ENCODE data around the gene AFG3L2.
"Not testable (repeated sequence)": the region's sequence is repeated elsewhere in the genome, so short reads cannot be mapped to it uniquely, and the experiment has no call there.

Gene AFG3L2

GRCh38 chr18:12383759-12384158 is 6.7 kb upstream of the AFG3L2 start:
- not testable (repeated sequence) for H3K27me3 ChIP-seq (ENCODE audit: control insufficient read depth in 5 of 5, insufficient read depth in 4 of 5, low read length in 5 of 5); H3K36me3 ChIP-seq (ENCODE audit: control insufficient read depth in 5 of 5, insufficient read depth in 5 of 5, low read length in 5 of 5); H3K9me3 ChIP-seq (ENCODE audit: control insufficient read depth in 5 of 5, low read length in 5 of 5); H3K4me3 ChIP-seq (ENCODE audit: low read depth in 1 of 5, low read length in 5 of 5); H3K4me1 ChIP-seq (ENCODE audit: control insufficient read depth in 5 of 5, insufficient read depth in 5 of 5, low read length in 5 of 5); H3K9ac ChIP-seq (ENCODE audit: low read length in 5 of 5); H3K27ac ChIP-seq (ENCODE audit: low read depth, low read length)

- not testable (repeated sequence) for H3K27ac ChIP-seq (ENCODE audit: low read depth, low read length); H3K36me3 ChIP-seq (ENCODE audit: control insufficient read depth in 5 of 5, insufficient read depth in 5 of 5, low read length in 5 of 5); H3K9ac ChIP-seq (ENCODE audit: low read length in 5 of 5); H3K9me3 ChIP-seq (ENCODE audit: control insufficient read depth in 5 of 5, low read length in 5 of 5); H3K4me1 ChIP-seq (ENCODE audit: control insufficient read depth in 5 of 5, insufficient read depth in 5 of 5, low read length in 5 of 5); H3K27me3 ChIP-seq (ENCODE audit: control insufficient read depth in 5 of 5, insufficient read depth in 4 of 5, low read length in 5 of 5); H3K4me3 ChIP-seq (ENCODE audit: low read depth in 1 of 5, low read length in 5 of 5)
Observed at GRCh38 chr18:12382221-12382814, 5.3 kb upstream of the AFG3L2 start.

GRCh38 chr18:12378198-12378558 is 1.2 kb upstream of the AFG3L2 start:
- H3K27ac ChIP-seq (ENCODE audit: low read depth, low read length); H3K36me3 ChIP-seq (ENCODE audit: control insufficient read depth in 5 of 5, insufficient read depth in 5 of 5, low read length in 5 of 5); H3K27me3 ChIP-seq (ENCODE audit: control insufficient read depth in 5 of 5, insufficient read depth in 4 of 5, low read length in 5 of 5); H3K9me3 ChIP-seq (ENCODE audit: control insufficient read depth in 5 of 5, low read length in 5 of 5): not testable (repeated sequence)
- Histone ChIP-seq H3K4me3 (ENCODE audit: low read depth in 1 of 5, low read length in 5 of 5) (peak overlapping the region; percentile 68 to 82 (median 80)), H3K4me1 (ENCODE audit: control insufficient read depth in 5 of 5, insufficient read depth in 5 of 5, low read length in 5 of 5) (peaks cover 0 to 41% (median 25%) of the 10 kb centered on the region in 5 donors), H3K9ac (ENCODE audit: low read length in 5 of 5) (peak overlapping the region in 4 of 5 donors; percentile 53 to 81 (median 72))

GRCh38 chr18:12377556-12378197 is 650 bp upstream of the AFG3L2 start:
- Histone ChIP-seq H3K27me3 (ENCODE audit: control insufficient read depth in 5 of 5, insufficient read depth in 4 of 5, low read length in 5 of 5) (no peaks in the 10 kb centered on the region), H3K4me3 (ENCODE audit: low read depth in 1 of 5, low read length in 5 of 5) (peak overlapping the region; percentile 68 to 82 (median 80)), H3K4me1 (ENCODE audit: control insufficient read depth in 5 of 5, insufficient read depth in 5 of 5, low read length in 5 of 5) (peaks cover 0 to 46% (median 27%) of the 10 kb centered on the region in 5 donors), H3K9me3 (ENCODE audit: control insufficient read depth in 5 of 5, low read length in 5 of 5) (no peaks in the 10 kb centered on the region), H3K36me3 (ENCODE audit: control insufficient read depth in 5 of 5, insufficient read depth in 5 of 5, low read length in 5 of 5) (peaks cover 0 to 5% (median 0%) of the 10 kb centered on the region in 5 donors), H3K27ac (ENCODE audit: low read depth, low read length) (peak overlapping the region; percentile 76), H3K9ac (ENCODE audit: low read length in 5 of 5) (peak overlapping the region; percentile 53 to 81 (median 68))

- Histone ChIP-seq H3K36me3 (ENCODE audit: control insufficient read depth in 5 of 5, insufficient read depth in 5 of 5, low read length in 5 of 5) (peaks cover 0 to 5% (median 0%) of the 10 kb centered on the region in 5 donors), H3K9me3 (ENCODE audit: control insufficient read depth in 5 of 5, low read length in 5 of 5) (no peaks in the 10 kb centered on the region), H3K9ac (ENCODE audit: low read length in 5 of 5) (peak overlapping the region; percentile 82 to 95 (median 89)), H3K27ac (ENCODE audit: low read depth, low read length) (peak overlapping the region; percentile 90), H3K4me3 (ENCODE audit: low read depth in 1 of 5, low read length in 5 of 5) (peak overlapping the region; percentile 62 to 85 (median 74)), H3K4me1 (ENCODE audit: control insufficient read depth in 5 of 5, insufficient read depth in 5 of 5, low read length in 5 of 5) (peaks cover 0 to 52% (median 27%) of the 10 kb centered on the region in 5 donors), H3K27me3 (ENCODE audit: control insufficient read depth in 5 of 5, insufficient read depth in 4 of 5, low read length in 5 of 5) (no peaks in the 10 kb centered on the region)
Observed at GRCh38 chr18:12376034-12376753, 833 bp downstream of the AFG3L2 start.

GRCh38 chr18:12374401-12374800 is 2.6 kb downstream of the AFG3L2 start:
- Histone ChIP-seq H3K27me3 (ENCODE audit: control insufficient read depth in 5 of 5, insufficient read depth in 4 of 5, low read length in 5 of 5) (no peaks in the 10 kb centered on the region), H3K9ac (ENCODE audit: low read length in 5 of 5) (no peak overlapping the region), H3K36me3 (ENCODE audit: control insufficient read depth in 5 of 5, insufficient read depth in 5 of 5, low read length in 5 of 5) (peaks cover 0 to 5% (median 0%) of the 10 kb centered on the region in 5 donors), H3K4me1 (ENCODE audit: control insufficient read depth in 5 of 5, insufficient read depth in 5 of 5, low read length in 5 of 5) (peaks cover 0 to 52% (median 27%) of the 10 kb centered on the region in 5 donors), H3K4me3 (ENCODE audit: low read depth in 1 of 5, low read length in 5 of 5) (no peak overlapping the region), H3K27ac (ENCODE audit: low read depth, low read length) (no peak overlapping the region), H3K9me3 (ENCODE audit: control insufficient read depth in 5 of 5, low read length in 5 of 5) (no peaks in the 10 kb centered on the region)

GRCh38 chr18:12373771-12374116 is 3.3 kb downstream of the AFG3L2 start:
- H3K4me3 ChIP-seq (ENCODE audit: low read depth in 1 of 5, low read length in 5 of 5), result no peak overlapping the region
- H3K9me3 ChIP-seq (ENCODE audit: control insufficient read depth in 5 of 5, low read length in 5 of 5), result no peaks in the 10 kb centered on the region
- no peak overlapping the region for H3K9ac ChIP-seq (ENCODE audit: low read length in 5 of 5)
- no peaks in the 10 kb centered on the region for H3K27me3 ChIP-seq (ENCODE audit: control insufficient read depth in 5 of 5, insufficient read depth in 4 of 5, low read length in 5 of 5)
- peaks cover 0 to 12% (median 6%) of the 10 kb centered on the region in 5 donors for H3K36me3 ChIP-seq (ENCODE audit: control insufficient read depth in 5 of 5, insufficient read depth in 5 of 5, low read length in 5 of 5)
- H3K27ac ChIP-seq (ENCODE audit: low read depth, low read length), result no peak overlapping the region
- H3K4me1 ChIP-seq (ENCODE audit: control insufficient read depth in 5 of 5, insufficient read depth in 5 of 5, low read length in 5 of 5), result peaks cover 0 to 52% (median 27%) of the 10 kb centered on the region in 5 donors

- Histone ChIP-seq H3K9ac (ENCODE audit: low read length in 5 of 5) (no peak overlapping the region), H3K4me3 (ENCODE audit: low read depth in 1 of 5, low read length in 5 of 5) (no peak overlapping the region), H3K9me3 (ENCODE audit: control insufficient read depth in 5 of 5, low read length in 5 of 5) (no peaks in the 10 kb centered on the region), H3K27me3 (ENCODE audit: control insufficient read depth in 5 of 5, insufficient read depth in 4 of 5, low read length in 5 of 5) (no peaks in the 10 kb centered on the region), H3K27ac (ENCODE audit: low read depth, low read length) (no peak overlapping the region), H3K36me3 (ENCODE audit: control insufficient read depth in 5 of 5, insufficient read depth in 5 of 5, low read length in 5 of 5) (peaks cover 0 to 17% (median 10%) of the 10 kb centered on the region in 5 donors), H3K4me1 (ENCODE audit: control insufficient read depth in 5 of 5, insufficient read depth in 5 of 5, low read length in 5 of 5) (peaks cover 0 to 52% (median 27%) of the 10 kb centered on the region in 5 donors)
Observed at GRCh38 chr18:12373116-12373770, 3.8 kb downstream of the AFG3L2 start.

- peaks cover 0 to 22% (median 15%) of the 10 kb centered on the region in 5 donors for H3K36me3 ChIP-seq (ENCODE audit: control insufficient read depth in 5 of 5, insufficient read depth in 5 of 5, low read length in 5 of 5)
- H3K9me3 ChIP-seq (ENCODE audit: control insufficient read depth in 5 of 5, low read length in 5 of 5), result no peaks in the 10 kb centered on the region
- H3K27ac ChIP-seq (ENCODE audit: low read depth, low read length), result no peak overlapping the region
- no peaks in the 10 kb centered on the region for H3K27me3 ChIP-seq (ENCODE audit: control insufficient read depth in 5 of 5, insufficient read depth in 4 of 5, low read length in 5 of 5)
- no peak overlapping the region for H3K4me3 ChIP-seq (ENCODE audit: low read depth in 1 of 5, low read length in 5 of 5)
- no peak overlapping the region for H3K9ac ChIP-seq (ENCODE audit: low read length in 5 of 5)
- peaks cover 0 to 46% (median 20%) of the 10 kb centered on the region in 5 donors for H3K4me1 ChIP-seq (ENCODE audit: control insufficient read depth in 5 of 5, insufficient read depth in 5 of 5, low read length in 5 of 5)
Observed at GRCh38 chr18:12372406-12372805, 4.6 kb downstream of the AFG3L2 start.

GRCh38 chr18:12371590-12371989 is 5.4 kb downstream of the AFG3L2 start:
- Histone ChIP-seq H3K27me3 (ENCODE audit: control insufficient read depth in 5 of 5, insufficient read depth in 4 of 5, low read length in 5 of 5) (no peaks in the 10 kb centered on the region), H3K4me3 (ENCODE audit: low read depth in 1 of 5, low read length in 5 of 5) (no peak overlapping the region), H3K4me1 (ENCODE audit: control insufficient read depth in 5 of 5, insufficient read depth in 5 of 5, low read length in 5 of 5) (peaks cover 0 to 50% (median 20%) of the 10 kb centered on the region in 5 donors), H3K9ac (ENCODE audit: low read length in 5 of 5) (no peak overlapping the region), H3K27ac (ENCODE audit: low read depth, low read length) (no peak overlapping the region), H3K9me3 (ENCODE audit: control insufficient read depth in 5 of 5, low read length in 5 of 5) (no peaks in the 10 kb centered on the region), H3K36me3 (ENCODE audit: control insufficient read depth in 5 of 5, insufficient read depth in 5 of 5, low read length in 5 of 5) (peaks cover 2 to 30% (median 23%) of the 10 kb centered on the region in 5 donors)
